A549 (cell line): ENCODE results near the gene SETBP1.

ENCODE experiments used
- CEBPB ChIP-seq, 2 experiments: fragments of >200 bp in 1 of 2; sonication (Bioruptor Twin) in 1 of 2; formaldehyde crosslinking in 1 of 2; IDR thresholded peaks; 2 replicates each; pipeline ENCODE4 v1.6.1; 2012 to 2016
- CHD2 ChIP-seq: fragments of 150-350 bp; IDR thresholded peaks from 2 replicates; pipeline ENCODE4 v1.6.1; 2014; ENCODE audit warnings: low read length; ENCODE audit not compliant: partially characterized antibody
- JUNB ChIP-seq: fragments of >200 bp; sonication (Bioruptor Twin); formaldehyde crosslinking; IDR thresholded peaks from 2 replicates; pipeline ENCODE4 v1.6.1; 2016
- MAFK ChIP-seq: fragments of 450-650 bp; IDR thresholded peaks from 2 replicates; pipeline ENCODE4 v1.6.1; 2014; ENCODE audit not compliant: partially characterized antibody
- MYC ChIP-seq: IDR thresholded peaks from 2 replicates; pipeline ENCODE4 v1.6.1; 2012; ENCODE audit warnings: mild to moderate bottlenecking, inconsistent platforms, low read length, improper control_type of control experiment, borderline replicate concordance
- PBX3 ChIP-seq: IDR thresholded peaks from 2 replicates; pipeline ENCODE4 v1.6.1; 2012
- POLR2A ChIP-seq: IDR thresholded peaks from 2 replicates; pipeline ENCODE4 v1.6.1; 2012; ENCODE audit warnings: mild to moderate bottlenecking, low read length
- REST ChIP-seq: fragments of 200-600 bp; sonication (generic); IDR thresholded peaks from 2 replicates; pipeline ENCODE4 v1.6.1; 2016; ENCODE audit warnings: antibody characterized with exemption, mild to moderate bottlenecking, moderate library complexity
- ZC3H11A ChIP-seq: fragments of 450-650 bp; IDR thresholded peaks from 2 replicates; pipeline ENCODE4 v1.6.1; 2014; ENCODE audit warnings: antibody characterized with exemption, mild to moderate bottlenecking
- TF ChIP-seq, protein P1 (sequence below): fragments of >200 bp; sonication (Bioruptor Twin); formaldehyde crosslinking; IDR thresholded peaks from 3 replicates; pipeline ENCODE4 v1.5.1; 2016

GRCh38 chr18:45116116-45116515, 435.4 kb downstream of the SETBP1 start:
- TF ChIP-seq POLR2A (no peak), MAFK (no peak), MYC (no peak), CHD2 (no peak), CEBPB (IDR thresholded peaks at IDR 0.05) (no peak), JUNB (no peak), REST (no peak), PBX3 (no peak), ZC3H11A (no peak)
- TF ChIP-seq, protein P1, sequence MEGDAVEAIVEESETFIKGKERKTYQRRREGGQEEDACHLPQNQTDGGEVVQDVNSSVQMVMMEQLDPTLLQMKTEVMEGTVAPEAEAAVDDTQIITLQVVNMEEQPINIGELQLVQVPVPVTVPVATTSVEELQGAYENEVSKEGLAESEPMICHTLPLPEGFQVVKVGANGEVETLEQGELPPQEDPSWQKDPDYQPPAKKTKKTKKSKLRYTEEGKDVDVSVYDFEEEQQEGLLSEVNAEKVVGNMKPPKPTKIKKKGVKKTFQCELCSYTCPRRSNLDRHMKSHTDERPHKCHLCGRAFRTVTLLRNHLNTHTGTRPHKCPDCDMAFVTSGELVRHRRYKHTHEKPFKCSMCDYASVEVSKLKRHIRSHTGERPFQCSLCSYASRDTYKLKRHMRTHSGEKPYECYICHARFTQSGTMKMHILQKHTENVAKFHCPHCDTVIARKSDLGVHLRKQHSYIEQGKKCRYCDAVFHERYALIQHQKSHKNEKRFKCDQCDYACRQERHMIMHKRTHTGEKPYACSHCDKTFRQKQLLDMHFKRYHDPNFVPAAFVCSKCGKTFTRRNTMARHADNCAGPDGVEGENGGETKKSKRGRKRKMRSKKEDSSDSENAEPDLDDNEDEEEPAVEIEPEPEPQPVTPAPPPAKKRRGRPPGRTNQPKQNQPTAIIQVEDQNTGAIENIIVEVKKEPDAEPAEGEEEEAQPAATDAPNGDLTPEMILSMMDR, result no peak
